Endothelial cell of umbilical vein (primary cell): Measurements from ENCODE around the gene EDA.

Experiments
- EZH2 ChIP-seq: IDR thresholded peaks from 2 replicates; pipeline ENCODE4 v1.6.1; 2012; ENCODE audit warnings: borderline replicate concordance, low read depth, mild to moderate bottlenecking, moderate library complexity, low read length, inconsistent platforms; ENCODE audit not compliant: severe bottlenecking
- FOS ChIP-seq: IDR thresholded peaks from 2 replicates; pipeline ENCODE4 v1.6.1; 2011; ENCODE audit warnings: mild to moderate bottlenecking, low read length, moderate library complexity, borderline replicate concordance; ENCODE audit not compliant: insufficient read depth
- GATA2 ChIP-seq: IDR thresholded peaks from 2 replicates; pipeline ENCODE4 v1.7.0; 2011; ENCODE audit warnings: low read depth, mild to moderate bottlenecking, moderate library complexity, mixed read lengths, low read length; ENCODE audit not compliant: insufficient read length, insufficient read depth
- JUN ChIP-seq: IDR thresholded peaks from 2 replicates; pipeline ENCODE4 v1.6.1; 2011; ENCODE audit warnings: borderline replicate concordance, low read depth; ENCODE audit not compliant: insufficient read length, insufficient read depth
- POLR2A ChIP-seq: IDR thresholded peaks from 2 replicates; pipeline ENCODE4 v1.6.1; 2012; ENCODE audit warnings: low read depth, mild to moderate bottlenecking, control low read depth, low read length
- POLR2AphosphoS5 ChIP-seq: IDR thresholded peaks from 2 replicates; pipeline ENCODE4 v1.6.1; 2012; ENCODE audit warnings: low read depth, mild to moderate bottlenecking, control low read depth, low read length, moderate library complexity; ENCODE audit not compliant: insufficient read depth
- TF ChIP-seq, protein P1 (sequence below), 2 donors: IDR thresholded peaks; 1 replicate in 1 of 2; 2 replicates in 1 of 2; pipeline ENCODE4 v1.5.1; 2011; ENCODE audit warnings: low read length in 2 of 2, mild to moderate bottlenecking in 2 of 2, moderate library complexity in 2 of 2, control low read depth in 1 of 2, inconsistent platforms in 1 of 2, low read depth in 1 of 2; ENCODE audit not compliant: insufficient read depth in 1 of 2; ENCODE audit errors: extremely low read depth in 1 of 2

DNA sequence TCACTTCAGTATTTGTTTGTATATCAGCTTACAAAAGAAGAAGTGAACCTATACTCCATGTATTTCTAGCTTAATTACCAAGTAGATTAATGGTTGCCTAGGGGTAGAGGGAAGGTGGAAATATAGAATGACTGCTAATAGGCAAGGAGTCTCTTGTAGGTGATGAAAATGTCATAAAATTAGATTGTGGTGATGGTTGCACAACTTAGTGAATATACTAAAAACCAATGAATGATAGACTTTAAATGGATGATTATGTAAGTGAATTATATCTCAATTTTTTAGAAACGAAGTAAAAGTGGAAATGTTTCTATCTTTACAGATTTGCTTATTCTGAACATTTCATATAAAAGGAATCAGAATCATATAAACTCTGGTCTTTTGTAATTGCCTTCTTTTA lies 268.3 kb downstream of the EDA start:
- TF ChIP-seq, protein P1, sequence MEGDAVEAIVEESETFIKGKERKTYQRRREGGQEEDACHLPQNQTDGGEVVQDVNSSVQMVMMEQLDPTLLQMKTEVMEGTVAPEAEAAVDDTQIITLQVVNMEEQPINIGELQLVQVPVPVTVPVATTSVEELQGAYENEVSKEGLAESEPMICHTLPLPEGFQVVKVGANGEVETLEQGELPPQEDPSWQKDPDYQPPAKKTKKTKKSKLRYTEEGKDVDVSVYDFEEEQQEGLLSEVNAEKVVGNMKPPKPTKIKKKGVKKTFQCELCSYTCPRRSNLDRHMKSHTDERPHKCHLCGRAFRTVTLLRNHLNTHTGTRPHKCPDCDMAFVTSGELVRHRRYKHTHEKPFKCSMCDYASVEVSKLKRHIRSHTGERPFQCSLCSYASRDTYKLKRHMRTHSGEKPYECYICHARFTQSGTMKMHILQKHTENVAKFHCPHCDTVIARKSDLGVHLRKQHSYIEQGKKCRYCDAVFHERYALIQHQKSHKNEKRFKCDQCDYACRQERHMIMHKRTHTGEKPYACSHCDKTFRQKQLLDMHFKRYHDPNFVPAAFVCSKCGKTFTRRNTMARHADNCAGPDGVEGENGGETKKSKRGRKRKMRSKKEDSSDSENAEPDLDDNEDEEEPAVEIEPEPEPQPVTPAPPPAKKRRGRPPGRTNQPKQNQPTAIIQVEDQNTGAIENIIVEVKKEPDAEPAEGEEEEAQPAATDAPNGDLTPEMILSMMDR (IDR thresholded peaks at IDR 0.05; ENCODE audit: extremely low read depth in 1 of 2, insufficient read depth in 1 of 2, low read depth in 1 of 2, low read length in 2 of 2): no peak
- TF ChIP-seq POLR2AphosphoS5: no peak
- no peak for TF ChIP-seq POLR2A
- no peak for TF ChIP-seq EZH2
- no peak for TF ChIP-seq FOS
- TF ChIP-seq JUN: no peak
- no peak for TF ChIP-seq GATA2
